Neuronal stem cell (in vitro differentiated cells): ENCODE results near the gene BFSP1.

Experiments used
- DNase-seq: peaks from one replicate; pipeline ENCODE4 v3.0.0-alpha.2; 2013; ENCODE audit warnings: low spot score
- H2AFZ ChIP-seq: one replicate; pipeline ENCODE4 v1.6.1; 2013; ENCODE audit warnings: mild to moderate bottlenecking, low read length, inconsistent platforms
- H2AK5ac ChIP-seq: 2 replicates; pipeline ENCODE4 v1.6.1; 2013; ENCODE audit warnings: low read depth, mild to moderate bottlenecking, inconsistent platforms, low read length, moderate library complexity, mixed read lengths
- H2BK120ac ChIP-seq: 2 replicates; pipeline ENCODE4 v1.6.1; 2013; ENCODE audit warnings: low read depth, mild to moderate bottlenecking, inconsistent platforms, low read length, moderate library complexity, mixed read lengths
- H2BK12ac ChIP-seq: one replicate; pipeline ENCODE4 v1.6.1; 2013; ENCODE audit warnings: low read length, inconsistent platforms
- H2BK15ac ChIP-seq: 2 replicates; pipeline ENCODE4 v1.6.1; 2013; ENCODE audit warnings: mild to moderate bottlenecking, low read length, inconsistent platforms, mixed read lengths
- H2BK5ac ChIP-seq: one replicate; pipeline ENCODE4 v1.6.1; 2013; ENCODE audit warnings: inconsistent platforms, mild to moderate bottlenecking, low read length, moderate library complexity
- H3K14ac ChIP-seq: one replicate; pipeline ENCODE4 v1.6.1; 2013; ENCODE audit warnings: low read length, inconsistent platforms
- H3K18ac ChIP-seq: 2 replicates; pipeline ENCODE4 v1.6.1; 2013; ENCODE audit warnings: low read length, inconsistent platforms
- H3K23ac ChIP-seq: 2 replicates; pipeline ENCODE4 v1.6.1; 2013; ENCODE audit warnings: low read depth, mild to moderate bottlenecking, mixed read lengths, low read length, inconsistent platforms; ENCODE audit not compliant: poor library complexity
- H3K27ac ChIP-seq: replicated peaks from 3 replicates; pipeline ENCODE4 v1.5.1; 2013; ENCODE audit warnings: low read length, inconsistent platforms
- H3K27me3 ChIP-seq, 3 experiments: 2 replicates each; pipeline ENCODE4 v1.6.1; 2013; ENCODE audit warnings: low read length in 3 of 3, mild to moderate bottlenecking in 2 of 3, inconsistent platforms in 1 of 3, low read depth in 1 of 3, mixed read lengths in 1 of 3, moderate library complexity in 1 of 3; ENCODE audit not compliant: control insufficient read depth in 3 of 3, insufficient read depth in 3 of 3
- H3K36me3 ChIP-seq, 2 donors: replicated peaks in 1 of 2; 2 replicates each; pipeline ENCODE4 v1.6.1; 2013; ENCODE audit warnings: low read length in 2 of 2; ENCODE audit not compliant: control insufficient read depth in 2 of 2, insufficient read depth in 2 of 2
- H3K4ac ChIP-seq: 2 replicates; pipeline ENCODE4 v1.6.1; 2013; ENCODE audit warnings: inconsistent platforms, mild to moderate bottlenecking, low read length, moderate library complexity
- H3K4me1 ChIP-seq, 2 donors: 1 replicate in 1 of 2; 2 replicates in 1 of 2; pipeline ENCODE4 v1.6.1; 2013; ENCODE audit warnings: low read length in 2 of 2, low read depth in 1 of 2; ENCODE audit not compliant: control insufficient read depth in 2 of 2, insufficient read depth in 1 of 2
- H3K4me2 ChIP-seq: one replicate; pipeline ENCODE4 v1.6.1; 2013; ENCODE audit warnings: mild to moderate bottlenecking, low read length, inconsistent platforms; ENCODE audit not compliant: insufficient read depth, poor library complexity, severe bottlenecking
- H3K4me3 ChIP-seq, 2 donors: 2 replicates each; pipeline ENCODE4 v1.5.1; 2013; ENCODE audit warnings: low read length in 2 of 2, mild to moderate bottlenecking in 2 of 2, inconsistent platforms in 1 of 2, moderate library complexity in 1 of 2
- H3K79me1 ChIP-seq: one replicate; pipeline ENCODE4 v1.6.1; 2013; ENCODE audit warnings: low read depth, mild to moderate bottlenecking, inconsistent platforms, low read length, moderate library complexity
- H3K9ac ChIP-seq: one replicate; pipeline ENCODE4 v1.6.1; 2013; ENCODE audit warnings: mild to moderate bottlenecking, low read depth, low read length, inconsistent platforms; ENCODE audit not compliant: poor library complexity
- H3K9me3 ChIP-seq, 2 donors: replicated peaks in 1 of 2; 2 replicates each; pipeline versions ENCODE3 to v1.6.1; 2013; ENCODE audit warnings: low read length in 2 of 2, mild to moderate bottlenecking in 2 of 2, inconsistent platforms in 1 of 2, low read depth in 1 of 2, mixed read lengths in 1 of 2, moderate library complexity in 1 of 2; ENCODE audit not compliant: control insufficient read depth in 2 of 2, insufficient read depth in 1 of 2
- H4K8ac ChIP-seq: one replicate; pipeline ENCODE4 v1.6.1; 2013; ENCODE audit warnings: low read depth, mild to moderate bottlenecking, inconsistent platforms, low read length, moderate library complexity
- H4K91ac ChIP-seq: one replicate; pipeline ENCODE4 v1.6.1; 2013; ENCODE audit warnings: low read length, low read depth, mild to moderate bottlenecking, inconsistent platforms; ENCODE audit not compliant: poor library complexity
- WGBS, 2 donors: extraction: QIAGEN DNeasy Blood & Tissue Kit; methylation state at CpG; one replicate each; pipeline ENCODE4 v1.1.7; 2013; ENCODE audit warnings: missing lambda C conversion rate in 2 of 2, mixed read lengths in 1 of 2; ENCODE audit not compliant: insufficient read length in 2 of 2, insufficient replicate concordance in 1 of 2; ENCODE audit errors: extremely low coverage in 2 of 2; 5-methylcytosine and 5-hydroxymethylcytosine counted together

BFSP1 gene

DNA sequence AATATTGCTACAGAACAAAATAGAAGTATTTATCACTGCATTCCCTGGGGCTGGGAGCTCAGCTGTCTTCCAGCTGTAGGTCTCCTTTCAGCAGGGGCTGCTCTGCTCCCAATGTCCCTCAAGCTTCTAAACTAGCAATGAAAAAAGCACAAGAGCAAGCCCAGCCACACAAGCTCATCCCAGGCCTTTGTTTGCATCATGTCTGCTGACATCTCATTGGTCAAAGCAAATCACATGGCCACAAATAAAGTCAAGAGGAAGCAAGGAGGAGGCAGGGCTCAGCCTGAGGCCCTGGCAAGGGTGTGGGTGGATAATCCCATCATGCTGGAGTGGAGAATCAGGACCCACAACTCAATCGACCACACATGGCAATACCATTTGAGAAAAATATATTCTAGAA, 2.2 kb upstream of the BFSP1 start:
- H2BK5ac ChIP-seq, result no peak overlapping the region

DNA sequence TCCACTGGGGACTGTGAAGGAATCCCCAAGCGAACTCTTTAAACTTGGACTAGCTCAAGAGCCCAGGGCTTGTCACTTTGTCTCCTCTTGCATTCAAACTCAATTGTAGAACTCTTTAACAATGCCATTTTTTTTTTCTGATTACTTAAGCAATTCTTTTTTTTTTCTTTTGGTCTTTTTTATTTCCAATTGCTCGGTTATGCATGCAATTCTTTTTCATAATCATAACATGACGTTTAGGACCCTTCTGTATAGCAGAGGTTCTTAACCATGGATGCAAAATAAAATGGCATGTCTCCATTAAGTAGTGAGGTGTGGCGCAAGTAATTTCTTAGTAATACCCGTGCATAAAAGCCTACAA, 466 bp upstream of the BFSP1 start:
- Histone ChIP-seq H3K18ac (no peak overlapping the region), H2BK120ac (no peak overlapping the region), H2AFZ (peak overlapping the region; percentile 80), H4K8ac (no peak overlapping the region), H3K79me1 (no peaks in the 10 kb centered on the region), H4K91ac (no peak overlapping the region), H3K27me3 (peaks cover 8 to 60% (median 46%) of the 10 kb centered on the region in 3 experiments), H3K9me3 (peaks cover 2 to 3% of the 10 kb centered on the region in 2 donors), H3K14ac (no peak overlapping the region), H3K36me3 (no peaks in the 10 kb centered on the region), H3K27ac (no peak overlapping the region), H3K4me3 (peak overlapping the region in 1 of 2 donors; percentile 36), H3K4me2 (no peak overlapping the region), H2BK15ac (no peak overlapping the region), H3K4ac (no peak overlapping the region), H3K4me1 (peaks cover 4 to 11% of the 10 kb centered on the region in 2 donors), H2BK5ac (no peak overlapping the region), H3K23ac (no peak overlapping the region), H2AK5ac (no peak overlapping the region), H3K9ac (no peak overlapping the region), H2BK12ac (no peak overlapping the region)
- no CpG with 5 or more reads among the region's 5 CpGs for WGBS, 2 donors
- no peak for DNase-seq

More for the DNA sequence above, 2.2 kb upstream of the BFSP1 start:
- Histone ChIP-seq H2BK12ac (no peak overlapping the region), H3K23ac (no peak overlapping the region), H4K91ac (no peak overlapping the region), H3K4me3 (no peak overlapping the region), H2BK120ac (no peak overlapping the region), H3K9me3 (peaks cover 2 to 3% of the 10 kb centered on the region in 2 donors), H3K18ac (no peak overlapping the region), H3K14ac (no peak overlapping the region), H2BK15ac (no peak overlapping the region), H2AFZ (no peak overlapping the region), H3K4me2 (no peak overlapping the region), H3K4ac (no peak overlapping the region), H3K27me3 (peaks cover 8 to 49% (median 38%) of the 10 kb centered on the region in 3 experiments), H3K9ac (no peak overlapping the region), H4K8ac (no peak overlapping the region), H3K27ac (no peak overlapping the region), H3K36me3 (no peaks in the 10 kb centered on the region), H2AK5ac (no peak overlapping the region), H3K79me1 (no peaks in the 10 kb centered on the region), H3K4me1 (peaks cover 6 to 11% of the 10 kb centered on the region in 2 donors)
- no CpG with 5 or more reads among the region's 1 CpG for WGBS, 2 donors
- peak; percentile 45 for DNase-seq

DNA sequence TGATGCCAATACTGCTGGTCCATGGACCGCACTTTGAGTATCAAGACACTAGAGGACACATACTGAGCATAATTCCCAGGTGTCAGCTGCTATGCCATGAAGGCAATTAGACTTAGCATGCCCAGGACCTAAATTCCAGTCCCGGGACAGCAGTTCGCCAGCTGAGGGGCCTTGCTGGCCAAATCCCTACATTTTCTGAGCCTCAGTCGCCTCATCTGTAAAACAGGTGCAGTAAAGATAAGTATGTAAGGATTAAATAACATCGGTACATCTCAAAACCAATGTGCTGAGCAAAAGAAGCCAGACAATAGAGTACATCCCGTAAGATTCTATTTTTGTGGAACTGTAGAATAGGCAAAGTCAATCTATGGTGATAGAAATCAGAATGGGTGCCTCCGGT, 1.0 kb downstream of the BFSP1 start:
- no peak overlapping the region for H2BK120ac ChIP-seq
- H2AK5ac ChIP-seq, result no peak overlapping the region
- H4K91ac ChIP-seq, result no peak overlapping the region
- peaks cover 2 to 3% of the 10 kb centered on the region in 2 donors for H3K9me3 ChIP-seq
- no peak overlapping the region for H3K4me2 ChIP-seq
- H3K27ac ChIP-seq, result no peak overlapping the region
- no peak overlapping the region for H2BK5ac ChIP-seq
- no peak overlapping the region for H3K23ac ChIP-seq
- no peak overlapping the region for H3K4me3 ChIP-seq
- peaks cover 4 to 11% of the 10 kb centered on the region in 2 donors for H3K4me1 ChIP-seq
- no peak overlapping the region for H3K4ac ChIP-seq
- no peak overlapping the region for H3K14ac ChIP-seq
- H3K27me3 ChIP-seq, result peaks cover 8 to 61% (median 46%) of the 10 kb centered on the region in 3 experiments
- no peak overlapping the region for H2AFZ ChIP-seq
- WGBS, 2 donors, result no CpG with 5 or more reads among the region's 7 CpGs
- no peak overlapping the region for H4K8ac ChIP-seq
- H3K9ac ChIP-seq, result no peak overlapping the region
- no peaks in the 10 kb centered on the region for H3K79me1 ChIP-seq
- H3K36me3 ChIP-seq, result no peaks in the 10 kb centered on the region
- DNase-seq, result no peak
- no peak overlapping the region for H3K18ac ChIP-seq
- no peak overlapping the region for H2BK15ac ChIP-seq
- H2BK12ac ChIP-seq, result no peak overlapping the region

DNA sequence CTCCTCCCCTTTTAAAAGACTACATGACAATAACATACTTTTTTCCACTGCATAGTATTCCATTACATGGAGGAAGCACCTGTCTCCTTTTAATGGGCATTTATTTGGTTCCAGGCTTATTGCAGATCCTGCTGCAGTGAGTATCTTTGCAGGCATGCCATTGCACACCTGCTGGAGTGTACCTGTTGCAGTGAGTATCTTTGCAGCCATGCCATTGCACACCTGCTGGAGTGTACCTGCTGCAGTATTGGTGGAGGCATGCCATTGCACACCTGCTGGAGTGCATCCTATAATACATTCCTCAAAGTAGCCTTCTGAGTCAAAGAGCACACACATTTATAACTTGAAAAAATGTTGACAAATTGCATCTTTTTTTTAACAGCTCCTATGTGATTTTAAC, 1.6 kb downstream of the BFSP1 start:
- Histone ChIP-seq H3K4ac (no peak overlapping the region), H2AFZ (no peak overlapping the region), H3K14ac (no peak overlapping the region), H3K79me1 (no peaks in the 10 kb centered on the region), H3K36me3 (no peaks in the 10 kb centered on the region), H3K4me1 (peaks cover 4 to 11% of the 10 kb centered on the region in 2 donors), H2BK12ac (no peak overlapping the region), H3K18ac (no peak overlapping the region), H3K4me3 (no peak overlapping the region), H3K23ac (no peak overlapping the region), H2BK5ac (no peak overlapping the region), H2BK120ac (no peak overlapping the region), H4K91ac (no peak overlapping the region), H2BK15ac (no peak overlapping the region), H3K27ac (no peak overlapping the region), H3K9me3 (peaks cover 2 to 3% of the 10 kb centered on the region in 2 donors), H3K9ac (no peak overlapping the region), H3K4me2 (no peak overlapping the region), H2AK5ac (no peak overlapping the region), H4K8ac (no peak overlapping the region), H3K27me3 (peaks cover 8 to 66% (median 51%) of the 10 kb centered on the region in 3 experiments)
- no peak for DNase-seq
